GM12891 (cell line): ENCODE data around the gene KIZ. TPM values are rescaled to one million over a fixed set of nuclear protein-coding genes. Genes with fewer than 3 reads are reported as not detected.

ENCODE experiments used
- DNase-seq: peaks from one replicate; pipeline ENCODE4 v3.0.0; 2011; ENCODE audit warnings: low spot score; ENCODE audit not compliant: insufficient read length
- FAIRE-seq: peaks from 2 replicates; lab custom pipeline; 2011; peaks lifted over from hg19 to GRCh38; lab: Jason Lieb, UNC
- PAX5 ChIP-seq: IDR thresholded peaks from 2 replicates; pipeline ENCODE4 v1.6.1; 2011; ENCODE audit warnings: low read length, moderate library complexity, mild to moderate bottlenecking; ENCODE audit not compliant: insufficient read depth, severe bottlenecking
- POLR2A ChIP-seq: IDR thresholded peaks from 2 replicates; pipeline ENCODE4 v1.6.1; 2011; ENCODE audit warnings: low read depth, low read length, control low read depth
- POLR2AphosphoS5 ChIP-seq: IDR thresholded peaks from 2 replicates; pipeline ENCODE4 v1.6.1; 2011; ENCODE audit warnings: low read depth, low read length, control low read depth
- POU2F2 ChIP-seq: IDR thresholded peaks from 2 replicates; pipeline ENCODE4 v1.6.1; 2011; ENCODE audit warnings: low read depth, mild to moderate bottlenecking, control low read depth, low read length, moderate library complexity
- SPI1 ChIP-seq: IDR thresholded peaks from 2 replicates; pipeline ENCODE4 v1.6.1; 2011; ENCODE audit warnings: low read depth, low read length, control low read depth
- TAF1 ChIP-seq: IDR thresholded peaks from 2 replicates; pipeline ENCODE4 v1.6.1; 2011; ENCODE audit warnings: low read depth, low read length, control low read depth
- polyA plus RNA-seq: library from polyadenylated mRNA; unstranded; fragments of >200 nt; gene quantifications from one replicate; pipeline ENCODE4 v1.2.1, GENCODE V29; 2012; ENCODE audit warnings: low read depth, missing spikeins, inconsistent platforms; ENCODE audit not compliant: missing spikeins

Gene KIZ, protein sequence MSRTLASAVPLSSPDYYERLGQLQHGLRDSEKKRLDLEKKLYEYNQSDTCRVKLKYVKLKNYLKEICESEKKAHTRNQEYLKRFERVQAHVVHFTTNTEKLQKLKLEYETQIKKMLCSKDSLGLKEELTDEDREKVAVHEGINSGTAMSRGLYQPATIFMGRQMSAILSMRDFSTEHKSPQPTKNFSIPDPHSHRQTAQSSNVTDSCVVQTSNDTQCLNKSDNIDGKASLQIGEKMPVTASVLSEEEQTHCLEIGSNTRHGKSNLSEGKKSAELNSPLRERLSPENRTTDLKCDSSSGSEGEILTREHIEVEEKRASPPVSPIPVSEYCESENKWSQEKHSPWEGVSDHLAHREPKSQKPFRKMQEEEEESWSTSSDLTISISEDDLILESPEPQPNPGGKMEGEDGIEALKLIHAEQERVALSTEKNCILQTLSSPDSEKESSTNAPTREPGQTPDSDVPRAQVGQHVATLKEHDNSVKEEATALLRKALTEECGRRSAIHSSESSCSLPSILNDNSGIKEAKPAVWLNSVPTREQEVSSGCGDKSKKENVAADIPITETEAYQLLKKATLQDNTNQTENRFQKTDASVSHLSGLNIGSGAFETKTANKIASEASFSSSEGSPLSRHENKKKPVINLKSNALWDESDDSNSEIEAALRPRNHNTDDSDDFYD
- polyA plus RNA-seq: 8.5 TPM

DNA sequence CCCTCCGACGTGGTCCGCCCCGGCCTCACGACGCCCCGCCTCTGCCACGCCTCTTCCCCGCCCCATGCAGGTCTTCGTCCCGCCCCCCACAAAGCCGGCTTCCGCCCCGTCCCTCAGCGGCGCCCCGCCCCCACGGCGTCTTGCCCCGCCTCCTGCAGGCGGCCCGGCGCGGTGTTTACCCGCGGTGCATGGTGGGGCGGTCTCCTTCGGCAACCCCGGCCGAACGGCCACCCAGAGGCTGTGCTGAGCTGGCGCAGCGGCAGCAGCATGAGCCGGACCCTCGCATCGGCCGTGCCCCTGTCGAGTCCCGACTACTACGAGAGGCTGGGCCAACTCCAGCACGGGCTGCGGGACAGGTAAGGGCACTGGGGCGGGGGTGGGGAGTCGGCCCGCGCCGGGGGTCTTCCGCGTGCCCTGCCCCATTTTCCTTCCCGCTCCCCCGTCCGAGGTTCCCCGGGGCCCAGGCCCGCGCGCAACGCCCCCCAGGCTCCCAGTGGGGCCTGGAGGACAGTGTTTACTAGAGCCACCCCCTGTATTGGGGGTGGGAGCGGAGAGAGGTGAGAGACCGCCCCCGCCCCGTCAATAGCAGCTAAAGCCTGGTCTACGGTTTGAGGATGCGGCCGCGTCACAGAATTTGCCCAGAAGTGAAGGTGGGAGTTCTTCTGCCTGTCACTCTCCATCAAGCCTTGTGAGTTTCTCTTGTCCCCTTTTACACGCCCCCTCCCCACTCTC lies at the start of gene KIZ:
Gene KIZ (plus strand): TSS at position 234 of the 732 bp plus-strand sequence. CDS start 34 bp downstream, at position 268.
- peak; percentile 88 for DNase-seq
- FAIRE-seq: peak; percentile 99

DNA sequence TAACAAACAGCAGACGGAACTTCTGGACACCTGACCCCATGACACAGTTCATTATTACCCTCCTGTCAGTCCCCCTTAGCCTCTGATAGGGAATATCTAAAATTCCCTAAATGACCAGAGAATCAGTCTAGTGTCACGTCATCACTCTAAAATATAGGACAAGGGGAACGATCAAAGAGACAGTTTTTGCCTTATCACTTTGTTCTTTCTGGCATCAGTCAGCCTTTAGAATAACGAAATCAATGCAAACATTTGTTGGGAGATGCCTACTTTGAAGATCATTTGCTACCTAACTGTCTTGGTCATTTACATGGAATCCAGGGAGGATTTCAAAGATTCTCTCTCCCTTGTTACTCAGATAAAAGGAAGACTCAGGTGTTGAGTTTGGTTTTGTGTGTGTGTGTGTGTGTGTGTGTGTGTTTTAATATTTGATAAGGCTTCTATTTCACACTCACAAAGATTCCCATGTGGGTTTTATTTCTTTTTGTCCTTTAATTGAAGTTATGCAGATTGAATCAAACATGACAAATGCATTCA lies 48.0 kb upstream of the KIZ start:
- TF ChIP-seq PAX5 (no peak), TAF1 (no peak), POU2F2 (no peak)
- DNase-seq (no peak), FAIRE-seq (no peak)

More for the DNA sequence above, at the start of gene KIZ:
- TF ChIP-seq PAX5 (no peak), POU2F2 (no peak), POLR2AphosphoS5 (peak; percentile 55; the same call in 1 of the 2 replicates), SPI1 (0 out of 2 replicates have a peak, but pooled peaks have one; percentile 15), TAF1 (no peak), POLR2A (peak; percentile 75)

DNA sequence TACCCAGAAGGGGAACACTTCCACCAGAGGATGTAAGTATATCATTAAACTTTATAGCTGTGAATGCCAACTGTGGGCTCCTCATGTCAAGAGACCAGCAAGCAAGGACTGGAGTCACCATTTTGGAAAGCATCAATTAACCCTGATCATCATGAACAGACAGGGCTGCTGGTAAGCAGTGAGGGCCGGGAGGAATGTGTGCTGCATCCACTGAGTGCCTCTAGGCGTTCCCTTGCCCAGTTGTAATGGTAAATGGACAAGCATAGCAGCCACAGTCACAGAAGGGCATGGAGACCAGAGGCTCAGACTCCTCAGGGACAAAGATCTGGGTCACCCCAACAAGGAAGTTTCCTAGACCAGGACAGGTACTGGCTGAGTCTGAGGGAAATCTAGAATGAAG lies 43.3 kb upstream of the KIZ start:
- no peak for FAIRE-seq
- no peak for TF ChIP-seq POU2F2
- TF ChIP-seq POLR2A: no peak
- no peak for TF ChIP-seq POLR2AphosphoS5
- DNase-seq: no peak

DNA sequence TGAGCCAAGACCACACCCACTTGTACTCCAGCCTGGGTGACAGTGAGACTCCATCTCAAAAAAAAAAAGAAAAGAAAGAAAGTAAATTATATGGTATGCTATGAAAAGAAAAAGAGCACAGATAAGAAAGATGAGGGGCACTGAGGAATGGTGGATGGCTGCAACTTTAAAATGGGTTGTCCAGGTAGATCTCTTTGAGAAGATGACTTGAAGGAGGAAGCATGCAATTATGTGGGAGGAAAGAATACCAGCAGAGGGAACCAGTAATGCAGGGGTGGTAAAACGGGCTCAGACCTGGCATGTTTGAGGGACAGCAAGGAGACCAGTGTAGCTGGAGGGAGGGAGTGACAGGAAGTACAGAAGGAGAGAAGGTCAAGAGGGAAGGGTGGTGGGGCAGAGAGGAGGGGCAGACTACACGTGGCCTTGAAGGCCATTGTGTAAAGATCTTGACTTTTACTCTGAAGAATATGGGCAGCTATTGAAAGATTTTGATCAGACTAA lies 42.0 kb upstream of the KIZ start:
- TF ChIP-seq PAX5 (no peak), POU2F2 (no peak), TAF1 (no peak), SPI1 (no peak), POLR2A (no peak), POLR2AphosphoS5 (no peak)
- DNase-seq (no peak), FAIRE-seq (no peak)

DNA sequence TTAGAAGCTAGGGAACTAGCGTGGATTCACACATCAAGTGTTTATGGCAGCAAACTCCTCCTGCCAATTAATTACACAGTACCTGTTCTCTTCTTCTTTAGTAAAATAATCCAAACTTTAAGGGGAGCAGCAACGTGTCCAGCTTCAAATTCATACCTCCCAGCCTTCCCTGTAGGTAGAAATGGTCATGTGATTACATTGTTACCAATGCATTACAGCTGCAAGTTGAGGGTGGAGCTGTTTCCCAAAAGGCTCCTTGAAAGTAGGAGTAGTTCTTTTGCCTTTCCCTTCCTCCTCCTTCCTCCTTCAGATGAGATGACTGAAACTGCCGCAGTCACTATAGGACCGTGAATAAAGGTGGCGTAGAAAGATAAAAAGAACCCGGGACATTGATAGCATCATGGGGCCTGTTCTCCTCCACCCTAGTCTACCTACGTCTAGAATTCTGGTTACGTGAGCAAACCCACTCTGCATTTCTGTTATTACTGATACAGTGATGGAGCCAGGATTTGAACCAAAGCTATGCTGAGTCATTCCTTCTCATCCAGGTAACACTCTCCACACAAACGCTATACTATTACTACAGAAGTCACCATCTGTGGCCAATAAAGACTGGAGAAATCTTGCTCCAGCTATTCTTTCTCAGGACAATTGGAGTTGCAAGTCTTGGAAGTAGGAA lies 37.9 kb upstream of the KIZ start:
- TF ChIP-seq POU2F2 (no peak), TAF1 (no peak), PAX5 (no peak), POLR2AphosphoS5 (no peak), POLR2A (no peak), SPI1 (no peak)
- DNase-seq (no peak), FAIRE-seq (no peak)

DNA sequence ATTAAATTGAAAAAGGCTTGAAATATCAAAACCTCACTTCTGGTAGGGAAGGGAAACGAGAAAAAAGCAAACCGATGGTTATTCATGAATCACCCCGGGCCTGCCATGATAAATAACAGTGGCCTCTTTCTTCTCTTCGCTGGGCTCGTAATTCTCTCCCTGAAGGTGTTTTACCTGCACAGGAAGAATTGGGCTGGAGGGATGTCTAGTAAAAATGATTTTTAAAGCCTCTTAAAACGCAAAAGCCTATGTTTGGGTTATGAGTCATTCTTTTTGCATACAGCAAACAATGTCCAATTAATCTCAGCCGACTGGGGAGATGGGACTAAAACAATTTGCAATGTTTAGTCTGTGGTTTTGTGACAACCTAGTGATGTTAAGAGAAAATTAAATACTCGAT lies 36.5 kb upstream of the KIZ start:
- DNase-seq (no peak), FAIRE-seq (no peak)
- no peak for TF ChIP-seq PAX5
- TF ChIP-seq POLR2A: no peak
- TF ChIP-seq POU2F2: no peak
- TF ChIP-seq TAF1: no peak
- no peak for TF ChIP-seq POLR2AphosphoS5
- TF ChIP-seq SPI1: no peak

DNA sequence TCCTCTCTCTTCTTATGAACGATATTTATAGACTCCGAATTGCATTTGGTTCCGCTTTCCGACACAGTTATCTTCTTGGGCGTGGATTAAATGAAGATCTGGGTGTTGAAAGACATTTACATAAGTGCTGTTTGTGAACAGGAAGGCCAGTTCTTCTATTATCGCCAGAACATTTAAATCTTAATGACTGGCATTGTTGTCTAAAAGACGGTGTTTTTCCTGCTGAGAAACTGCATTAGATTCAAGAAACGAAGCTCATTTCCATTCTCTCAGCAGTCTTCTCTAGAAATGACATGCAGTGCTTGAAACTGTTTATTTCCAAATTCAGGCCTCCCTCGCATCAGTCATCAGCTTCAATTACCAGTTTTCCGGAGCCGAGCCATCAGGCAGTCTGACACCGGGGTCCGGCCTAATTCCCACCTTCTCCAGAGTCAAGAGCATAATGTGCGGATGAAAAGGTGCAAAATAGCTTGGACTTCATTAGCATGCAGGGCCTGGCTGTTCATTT lies 35.7 kb upstream of the KIZ start:
- no peak for FAIRE-seq
- TF ChIP-seq TAF1 (no peak), POLR2AphosphoS5 (no peak), SPI1 (no peak), PAX5 (no peak), POLR2A (no peak), POU2F2 (no peak)
- DNase-seq: no peak

DNA sequence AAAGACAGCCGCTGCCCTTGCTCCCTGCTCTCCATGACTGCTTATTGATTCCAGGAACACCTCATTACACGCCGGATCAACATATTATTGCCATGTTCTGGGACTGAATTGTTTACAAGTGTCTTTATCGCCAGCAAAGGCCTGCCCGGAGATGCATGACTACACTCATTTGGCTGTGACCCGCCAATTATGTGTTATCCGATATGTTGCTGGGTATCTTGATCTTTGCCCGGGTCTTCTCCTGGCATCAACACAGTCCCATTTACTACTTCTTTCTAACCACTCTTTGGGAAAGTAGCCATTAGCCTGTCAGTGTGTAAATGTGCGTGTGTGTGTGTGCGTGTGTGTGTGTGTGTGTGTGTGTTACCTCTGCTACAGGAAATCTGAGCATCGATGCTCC lies 35.2 kb upstream of the KIZ start:
- no peak for FAIRE-seq
- no peak for DNase-seq
- TF ChIP-seq POLR2A: no peak
- TF ChIP-seq POLR2AphosphoS5: no peak
- TF ChIP-seq TAF1: no peak
- no peak for TF ChIP-seq SPI1
- no peak for TF ChIP-seq PAX5
- TF ChIP-seq POU2F2: no peak
